BLaER1 treated with 17β-estradiol and CSF1 and Interleukin-3, amounts not matched to agents 10 nM and 100 nM (cell line): ENCODE data around the gene TMCC3.
"Not testable (repeated sequence)": the region's sequence is repeated elsewhere in the genome, so short reads cannot be mapped to it uniquely, and the experiment has no call there.

Experiments used
- H3K27ac ChIP-seq, 11 experiments: shearing (Covaris generic); formaldehyde crosslinking; 2 replicates each; pipeline ENCODE4 v1.8.1; 2022
- H3K27me3 ChIP-seq, 11 experiments: shearing (Covaris generic); formaldehyde crosslinking; 2 replicates each; pipeline ENCODE4 v1.8.1; 2022
- H3K36me3 ChIP-seq, 11 experiments: shearing (Covaris generic); formaldehyde crosslinking; 2 replicates each; pipeline ENCODE4 v1.8.1; 2022
- H3K4me1 ChIP-seq, 10 experiments: shearing (Covaris generic); formaldehyde crosslinking; 2 replicates each; pipeline ENCODE4 v1.8.1; 2022
- H3K4me2 ChIP-seq, 11 experiments: shearing (Covaris generic); formaldehyde crosslinking; 2 replicates each; pipeline ENCODE4 v1.8.1; 2022
- H3K4me3 ChIP-seq, 10 experiments: shearing (Covaris generic); formaldehyde crosslinking; 2 replicates each; pipeline ENCODE4 v1.8.1; 2022
- H3K9ac ChIP-seq, 11 experiments: shearing (Covaris generic); formaldehyde crosslinking; 2 replicates each; pipeline ENCODE4 v1.8.1; 2022
- H3K9me3 ChIP-seq, 11 experiments: shearing (Covaris generic); formaldehyde crosslinking; replicated peaks in 1 of 11; 2 replicates each; pipeline ENCODE4 v1.8.1; 2022
- H4K20me1 ChIP-seq, 11 experiments: shearing (Covaris generic); formaldehyde crosslinking; 2 replicates each; pipeline ENCODE4 v1.8.1; 2022
- Cebpa-rat ChIP-seq, 11 experiments: shearing (Covaris generic); IDR thresholded peaks; 2 replicates each; pipeline ENCODE4 v1.8.1; 2022

Gene TMCC3

GRCh38 chr12:94621662-94622359, 28.5 kb downstream of the TMCC3 start:
- Histone ChIP-seq H3K4me1 (peaks cover 11 to 23% (median 15%) of the 10 kb centered on the region in 10 experiments), H3K36me3 (0 out of 22 replicates have a peak, but pooled peaks cover 0 to 6% (median 0%) of the 10 kb centered on the region in 11 experiments), H4K20me1 (no peaks in the 10 kb centered on the region), H3K4me3 (peak overlapping the region in 8 of 10 experiments; percentile 6 to 42 (median 24); a peak in 11 of 20 replicates), H3K27ac (peak overlapping the region in 9 of 11 experiments; percentile 11 to 69 (median 43); a peak in 16 of 22 replicates), H3K9ac (peak overlapping the region in 9 of 11 experiments; percentile 9 to 50 (median 36); a peak in 11 of 22 replicates), H3K4me2 (peak overlapping the region; percentile 57 to 81 (median 71)), H3K27me3 (no peaks in the 10 kb centered on the region), H3K9me3 (peaks cover 30 to 36% (median 34%) of the 10 kb centered on the region in 11 experiments)
- no peak for TF ChIP-seq Cebpa-rat (IDR thresholded peaks at IDR 0.05)

GRCh38 chr12:94620621-94621020, 29.7 kb downstream of the TMCC3 start:
- Histone ChIP-seq H3K9me3 (peaks cover 18 to 24% (median 23%) of the 10 kb centered on the region in 11 experiments), H3K27ac (no peak overlapping the region), H3K4me1 (peaks cover 12 to 23% (median 15%) of the 10 kb centered on the region in 10 experiments), H3K36me3 (0 out of 22 replicates have a peak, but pooled peaks cover 0 to 5% (median 0%) of the 10 kb centered on the region in 11 experiments), H3K4me2 (peak overlapping the region in 4 of 11 experiments; percentile 60 to 78 (median 66); a peak in 4 of 22 replicates), H3K27me3 (no peaks in the 10 kb centered on the region), H4K20me1 (no peaks in the 10 kb centered on the region), H3K9ac (no peak overlapping the region), H3K4me3 (no peak overlapping the region)
- no peak for TF ChIP-seq Cebpa-rat (IDR thresholded peaks at IDR 0.05)

GRCh38 chr12:94618995-94619695, 31.2 kb downstream of the TMCC3 start:
- H3K27me3 ChIP-seq: no peaks in the 10 kb centered on the region
- peaks cover 12 to 28% (median 20%) of the 10 kb centered on the region in 10 experiments for H3K4me1 ChIP-seq
- peaks cover 4 to 11% (median 8%) of the 10 kb centered on the region in 11 experiments; a peak in 21 of 22 replicates for H3K9me3 ChIP-seq
- TF ChIP-seq Cebpa-rat (IDR thresholded peaks at IDR 0.05): no peak
- no peak overlapping the region for H3K4me3 ChIP-seq
- no peak overlapping the region for H3K9ac ChIP-seq
- H4K20me1 ChIP-seq: no peaks in the 10 kb centered on the region
- peak overlapping the region in 1 of 11 experiments; percentile 15; a peak in 1 of 22 replicates for H3K4me2 ChIP-seq
- no peak overlapping the region for H3K27ac ChIP-seq
- no peaks in the 10 kb centered on the region for H3K36me3 ChIP-seq

- H3K4me2 ChIP-seq: no peak overlapping the region
- H3K4me1 ChIP-seq: peaks cover 11 to 25% (median 16%) of the 10 kb centered on the region in 10 experiments
These were observed 33.3 kb downstream of the TMCC3 start for GRCh38 chr12:94617101-94617500.

DNA sequence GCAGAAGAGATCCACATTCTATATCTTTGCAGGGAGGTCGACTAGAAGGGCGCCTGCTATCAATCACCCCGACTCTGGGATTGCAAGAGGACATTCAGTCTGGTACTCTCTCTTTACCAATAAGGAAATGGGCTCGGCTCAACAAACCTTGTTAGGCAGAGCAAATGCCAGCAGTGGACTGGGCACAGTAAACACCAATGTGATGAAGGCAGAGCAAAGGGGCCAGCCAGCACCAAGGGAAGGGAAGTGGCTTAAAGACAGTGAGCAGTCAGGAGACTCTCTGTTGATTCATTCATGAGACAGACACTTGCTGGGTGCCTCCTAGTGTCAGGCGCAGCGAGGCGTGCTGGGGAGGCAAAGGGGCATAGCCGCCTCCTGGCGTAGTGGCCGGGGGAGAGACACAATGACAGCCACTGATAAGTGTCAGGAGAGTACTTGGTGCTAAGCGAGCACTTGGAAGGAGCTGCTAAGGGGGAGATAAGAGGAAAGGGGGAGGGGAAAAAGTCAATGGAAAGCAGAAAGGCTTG, 34.1 kb downstream of the TMCC3 start:
- Histone ChIP-seq H3K4me1 (peaks cover 3 to 17% (median 7%) of the 10 kb centered on the region in 10 experiments), H3K9me3 (no peaks in the 10 kb centered on the region), H3K9ac (no peak overlapping the region), H3K27ac (no peak overlapping the region), H3K4me3 (no peak overlapping the region), H4K20me1 (no peaks in the 10 kb centered on the region), H3K27me3 (no peaks in the 10 kb centered on the region), H3K4me2 (no peak overlapping the region), H3K36me3 (no peaks in the 10 kb centered on the region)
- no peak for TF ChIP-seq Cebpa-rat (IDR thresholded peaks at IDR 0.05)

More at GRCh38 chr12:94617101-94617500, 33.3 kb downstream of the TMCC3 start:
- no peaks in the 10 kb centered on the region for H3K36me3 ChIP-seq
- no peaks in the 10 kb centered on the region for H4K20me1 ChIP-seq
- no peak for TF ChIP-seq Cebpa-rat (IDR thresholded peaks at IDR 0.05)
- H3K9me3 ChIP-seq: no peaks in the 10 kb centered on the region
- H3K9ac ChIP-seq: no peak overlapping the region
- no peak overlapping the region for H3K27ac ChIP-seq
- H3K27me3 ChIP-seq: no peaks in the 10 kb centered on the region
- H3K4me3 ChIP-seq: no peak overlapping the region

DNA sequence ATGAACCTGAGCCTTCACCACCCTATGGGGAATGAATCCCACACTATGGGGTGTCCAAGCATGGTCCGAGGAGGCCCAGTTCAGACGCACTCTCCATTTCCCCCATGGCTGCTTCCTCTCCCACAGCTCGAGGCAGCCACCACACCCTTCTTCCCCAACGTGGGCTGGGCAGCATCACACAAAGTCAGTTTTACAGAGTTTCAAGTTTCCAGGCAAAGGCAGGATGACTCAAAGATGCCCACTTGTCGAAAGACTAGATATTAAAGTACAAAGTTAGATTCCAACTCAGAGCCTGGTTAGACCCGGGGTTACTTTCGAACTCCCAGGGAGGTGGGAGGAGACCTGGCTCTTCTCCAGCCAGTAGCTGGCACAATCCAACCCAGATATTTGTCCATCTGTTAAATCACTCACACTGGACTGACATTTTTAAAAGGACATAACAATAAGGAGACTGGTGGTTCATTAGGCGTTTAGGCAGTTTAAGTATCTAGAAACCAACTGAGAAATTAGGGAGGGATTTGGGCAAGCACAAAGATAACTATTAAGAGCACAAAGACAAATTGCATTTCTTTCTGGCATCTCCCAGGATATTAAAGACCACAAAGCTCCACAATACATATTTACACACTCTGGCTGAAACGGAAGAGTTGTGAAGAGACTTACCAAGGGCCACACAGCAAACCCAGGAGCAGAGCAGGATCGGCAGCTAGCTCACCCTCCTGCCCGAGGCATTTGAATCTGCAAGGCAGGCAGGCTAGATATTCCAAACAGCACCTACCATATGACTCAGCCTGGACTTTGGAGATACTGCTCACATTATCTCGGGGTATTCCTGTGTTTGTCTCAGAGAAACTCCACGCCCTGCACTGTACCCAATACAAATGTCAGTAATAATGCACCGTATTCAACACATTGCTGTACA, 34.8 kb downstream of the TMCC3 start:
- Histone ChIP-seq H3K4me1 (peaks cover 0 to 13% (median 2%) of the 10 kb centered on the region in 10 experiments; a peak in 8 of 20 replicates), H3K4me2 (peak overlapping the region in 5 of 11 experiments; percentile 20 to 41 (median 28); a peak in 5 of 22 replicates)

DNA sequence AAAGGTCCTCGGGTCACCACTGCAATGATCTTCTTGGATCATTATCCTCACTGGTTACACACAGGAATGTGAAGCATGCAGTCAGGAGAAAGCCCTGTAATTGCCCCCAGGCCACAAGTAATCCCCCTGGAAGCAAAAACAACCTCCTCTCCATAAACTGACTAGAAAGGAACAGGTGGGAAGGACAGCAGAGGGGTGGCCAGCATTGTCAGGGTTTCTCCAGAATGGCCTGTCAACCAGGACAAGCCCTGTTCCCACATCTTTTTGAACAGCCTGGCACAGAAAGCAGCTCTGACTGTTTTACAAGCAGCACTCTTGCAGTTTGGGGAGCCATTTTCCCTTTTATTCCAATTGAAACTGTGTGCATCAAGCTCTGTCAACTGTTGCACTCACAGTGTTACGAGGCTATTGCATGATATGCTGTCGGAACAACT, 36.1 kb downstream of the TMCC3 start:
- peaks cover 0 to 13% (median 2%) of the 10 kb centered on the region in 10 experiments; a peak in 8 of 20 replicates for H3K4me1 ChIP-seq
- H3K27me3 ChIP-seq: no peaks in the 10 kb centered on the region
- no peak overlapping the region for H3K9ac ChIP-seq
- no peaks in the 10 kb centered on the region for H3K9me3 ChIP-seq
- no peaks in the 10 kb centered on the region for H3K36me3 ChIP-seq
- TF ChIP-seq Cebpa-rat (IDR thresholded peaks at IDR 0.05): no peak
- no peak overlapping the region for H3K27ac ChIP-seq
- no peak overlapping the region for H3K4me3 ChIP-seq
- no peak overlapping the region for H3K4me2 ChIP-seq
- no peaks in the 10 kb centered on the region for H4K20me1 ChIP-seq

More for the DNA sequence above, 34.8 kb downstream of the TMCC3 start:
- Histone ChIP-seq H3K27me3 (no peaks in the 10 kb centered on the region), H3K9ac (no peak overlapping the region), H3K27ac (no peak overlapping the region), H3K4me3 (no peak overlapping the region), H3K36me3 (no peaks in the 10 kb centered on the region), H4K20me1 (no peaks in the 10 kb centered on the region), H3K9me3 (no peaks in the 10 kb centered on the region)
- TF ChIP-seq Cebpa-rat (IDR thresholded peaks at IDR 0.05): no peak

DNA sequence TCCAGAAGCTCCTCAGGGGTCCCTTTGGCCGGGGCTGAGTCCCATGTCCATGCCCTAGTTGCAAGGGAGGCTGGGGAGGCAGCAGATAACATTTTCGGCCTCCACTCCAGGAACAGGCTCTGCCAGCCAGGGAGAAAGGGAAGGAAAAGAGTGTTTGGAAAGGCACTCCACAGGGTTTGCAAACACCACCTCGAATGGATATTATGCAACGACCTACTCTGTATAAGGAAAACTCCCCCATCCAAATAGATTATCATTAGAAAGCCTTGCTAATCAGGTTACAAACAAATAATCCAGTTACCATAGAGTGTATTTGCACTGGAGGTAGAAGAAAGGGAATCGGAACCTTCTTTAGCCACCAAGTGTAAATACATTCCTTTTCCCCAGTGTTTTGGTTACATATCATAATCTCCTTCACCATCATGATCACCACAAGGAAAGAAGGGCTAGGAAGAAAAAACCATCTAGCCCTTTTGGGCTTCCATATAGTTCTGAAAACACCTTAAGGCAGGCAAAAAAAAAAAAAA, 40.4 kb downstream of the TMCC3 start:
- no peak overlapping the region for H3K4me2 ChIP-seq
- H4K20me1 ChIP-seq: no peaks in the 10 kb centered on the region
- no peak overlapping the region for H3K9ac ChIP-seq
- H3K9me3 ChIP-seq: peaks cover 20 to 32% (median 25%) of the 10 kb centered on the region in 11 experiments
- no peak for TF ChIP-seq Cebpa-rat (IDR thresholded peaks at IDR 0.05)
- no peak overlapping the region for H3K4me3 ChIP-seq
- no peaks in the 10 kb centered on the region for H3K27me3 ChIP-seq
- peaks cover 0 to 3% (median 0%) of the 10 kb centered on the region in 10 experiments; a peak in 4 of 20 replicates for H3K4me1 ChIP-seq
- H3K36me3 ChIP-seq: 0 out of 22 replicates have a peak, but pooled peaks cover 0 to 4% (median 0%) of the 10 kb centered on the region in 11 experiments
- no peak overlapping the region for H3K27ac ChIP-seq

GRCh38 chr12:94606810-94607209, 43.5 kb downstream of the TMCC3 start:
- not testable (repeated sequence) for H3K36me3 ChIP-seq, H3K4me2 ChIP-seq, H4K20me1 ChIP-seq, H3K4me3 ChIP-seq, H3K27me3 ChIP-seq, H3K9ac ChIP-seq, H3K27ac ChIP-seq
- H3K9me3 ChIP-seq: peaks cover 20 to 32% (median 25%) of the 10 kb centered on the region in 11 experiments
- H3K4me1 ChIP-seq: peaks cover 0 to 11% (median 7%) of the 10 kb centered on the region in 10 experiments; a peak in 14 of 20 replicates
